IMR-90 (cell line): ENCODE data around the gene TOMM6. TPM values are rescaled to one million over a fixed set of nuclear protein-coding genes. Genes with fewer than 3 reads are reported as not detected.

Experiments
- ATAC-seq: fragments of 200-7000 bp; cut with Tn5 transposase; 2 replicates; pipeline ENCODE4 v1.9.1; 2020; ENCODE audit warnings: low read depth, mild to moderate bottlenecking, moderate library complexity
- BruUV-seq: library from RNA; stranded (reverse); fragments of 400-500 nt; replicated peaks from 2 replicates; lab custom pipeline; 2021; lab: Mats Ljungman, UMichigan
- CTCF ChIA-PET: fragments of 300-600 bp; formaldehyde crosslinking; extraction: SDS; loops from one replicate; lab custom pipeline; 2021; ENCODE audit warnings: antibody characterized with exemption; lab: Yijun Ruan, JAX
- POLR2A ChIA-PET: fragments of 300-600 bp; sonication (Branson Sonifier 250); formaldehyde crosslinking; loops from one replicate; lab custom pipeline; 2022; ENCODE audit warnings: antibody characterized with exemption; ENCODE audit not compliant: unreplicated experiment; lab: Charles Lee
- DNase-seq: peaks from one replicate; pipeline ENCODE4 v3.0.0; 2013
- H2AFZ ChIP-seq: replicated peaks from 2 replicates; pipeline ENCODE3; 2013; ENCODE audit warnings: low read length, mild to moderate bottlenecking; ENCODE audit not compliant: poor library complexity
- H2AK5ac ChIP-seq: 2 replicates; pipeline ENCODE4 v1.6.1; 2013; ENCODE audit warnings: low read depth, low read length, inconsistent platforms
- H2AK9ac ChIP-seq: replicated peaks from 2 replicates; pipeline ENCODE3; 2013; ENCODE audit warnings: mild to moderate bottlenecking, low read depth, low read length, moderate library complexity; ENCODE audit not compliant: poor library complexity
- H2BK120ac ChIP-seq: 2 replicates; pipeline ENCODE4 v1.6.1; 2013; ENCODE audit warnings: low read depth, low read length, inconsistent platforms
- H2BK15ac ChIP-seq: 3 replicates; pipeline ENCODE4 v1.6.1; 2013; ENCODE audit warnings: low read depth, low read length, inconsistent platforms
- H2BK20ac ChIP-seq: 2 replicates; pipeline ENCODE4 v1.6.1; 2013; ENCODE audit warnings: low read depth, mild to moderate bottlenecking, inconsistent platforms, low read length, moderate library complexity
- H2BK5ac ChIP-seq: 2 replicates; pipeline ENCODE4 v1.6.1; 2013; ENCODE audit warnings: mild to moderate bottlenecking, low read depth, low read length, inconsistent platforms; ENCODE audit not compliant: poor library complexity, severe bottlenecking
- H3K14ac ChIP-seq: replicated peaks from 2 replicates; pipeline ENCODE4 v1.6.1; 2013; ENCODE audit warnings: low read depth, low read length, inconsistent platforms
- H3K18ac ChIP-seq: 2 replicates; pipeline ENCODE4 v1.6.1; 2013; ENCODE audit warnings: low read depth, low read length, control low read depth
- H3K23ac ChIP-seq: 2 replicates; pipeline ENCODE4 v1.6.1; 2013; ENCODE audit warnings: low read depth, low read length, inconsistent platforms
- H3K27ac ChIP-seq: 2 replicates; pipeline ENCODE4 v1.5.1; 2013; ENCODE audit warnings: mild to moderate bottlenecking, control low read depth, low read length; ENCODE audit not compliant: insufficient read depth
- H3K27me3 ChIP-seq: 2 replicates; pipeline ENCODE4 v1.6.1; 2013; ENCODE audit warnings: low read length; ENCODE audit not compliant: control insufficient read depth, insufficient read depth
- H3K36me3 ChIP-seq: 2 replicates; pipeline ENCODE4 v1.6.1; 2013; ENCODE audit warnings: low read length, mixed read lengths; ENCODE audit not compliant: control insufficient read depth, insufficient read depth
- H3K4ac ChIP-seq: 2 replicates; pipeline ENCODE4 v1.6.1; 2013; ENCODE audit warnings: low read depth, low read length, inconsistent platforms
- H3K4me1 ChIP-seq: 2 replicates; pipeline ENCODE4 v1.6.1; 2013; ENCODE audit warnings: low read length, mixed read lengths; ENCODE audit not compliant: control insufficient read depth, insufficient read depth
- H3K4me2 ChIP-seq: 2 replicates; pipeline ENCODE4 v1.6.1; 2013; ENCODE audit warnings: low read depth, mild to moderate bottlenecking, control low read depth, low read length, moderate library complexity
- H3K4me3 ChIP-seq: 2 replicates; pipeline ENCODE4 v1.5.1; 2013; ENCODE audit warnings: low read depth, mild to moderate bottlenecking, control low read depth, low read length, moderate library complexity; ENCODE audit not compliant: insufficient read depth
- H3K56ac ChIP-seq: 2 replicates; pipeline ENCODE4 v1.6.1; 2013; ENCODE audit warnings: low read length, inconsistent platforms; ENCODE audit not compliant: insufficient read depth; ENCODE audit errors: extremely low read depth
- H3K79me1 ChIP-seq, 2 experiments: 2 replicates each; pipeline ENCODE4 v1.6.1; 2013; ENCODE audit warnings: low read length in 2 of 2, inconsistent platforms in 1 of 2, low read depth in 1 of 2
- H3K9ac ChIP-seq: 2 replicates; pipeline ENCODE4 v1.6.1; 2013; ENCODE audit warnings: low read depth, low read length, control low read depth
- H3K9me1 ChIP-seq: 2 replicates; pipeline ENCODE4 v1.6.1; 2013; ENCODE audit warnings: low read length, inconsistent platforms; ENCODE audit not compliant: insufficient read depth
- H3K9me3 ChIP-seq: 2 replicates; pipeline ENCODE4 v1.6.1; 2013; ENCODE audit warnings: low read length; ENCODE audit not compliant: control insufficient read depth, insufficient read depth
- H4K20me1 ChIP-seq: 2 replicates; pipeline ENCODE4 v1.6.1; 2013; ENCODE audit warnings: low read length, inconsistent platforms; ENCODE audit not compliant: insufficient read depth
- H4K5ac ChIP-seq: 2 replicates; pipeline ENCODE4 v1.6.1; 2013; ENCODE audit warnings: mild to moderate bottlenecking, low read depth, low read length, control low read depth
- H4K8ac ChIP-seq, 2 experiments: 2 replicates each; pipeline ENCODE4 v1.6.1; 2013; ENCODE audit warnings: low read depth in 2 of 2, low read length in 2 of 2, control low read depth in 1 of 2, inconsistent platforms in 1 of 2
- H4K91ac ChIP-seq: 2 replicates; pipeline ENCODE4 v1.6.1; 2013; ENCODE audit warnings: low read depth, low read length, inconsistent platforms; ENCODE audit not compliant: insufficient read depth
- BHLHE40 ChIP-seq: fragments of 150-350 bp; IDR thresholded peaks from 2 replicates; pipeline ENCODE4 v1.6.1; 2016; ENCODE audit warnings: mild to moderate bottlenecking, low read depth, low read length
- CEBPB ChIP-seq: IDR thresholded peaks from 2 replicates; pipeline ENCODE4 v1.6.1; 2012; ENCODE audit warnings: low read depth, low read length, improper control_type of control experiment
- CHD1 ChIP-seq: IDR thresholded peaks from 2 replicates; pipeline ENCODE4 v1.6.1; 2012; ENCODE audit warnings: low read depth, low read length, improper control_type of control experiment
- FOS ChIP-seq: fragments of 150-350 bp; IDR thresholded peaks from 2 replicates; pipeline ENCODE4 v1.6.1; 2016; ENCODE audit warnings: low read depth, low read length
- MAFK ChIP-seq: IDR thresholded peaks from 2 replicates; pipeline ENCODE4 v1.6.1; 2012; ENCODE audit warnings: low read depth, low read length, improper control_type of control experiment
- MAZ ChIP-seq: IDR thresholded peaks from 2 replicates; pipeline ENCODE4 v1.6.1; 2012; ENCODE audit warnings: low read depth, mild to moderate bottlenecking, low read length, improper control_type of control experiment, moderate library complexity, borderline replicate concordance
- MXI1 ChIP-seq: IDR thresholded peaks from 2 replicates; pipeline ENCODE4 v1.6.1; 2012; ENCODE audit warnings: low read depth, mild to moderate bottlenecking, low read length, moderate library complexity, borderline replicate concordance
- NFE2L2 ChIP-seq: fragments of 150-350 bp; IDR thresholded peaks from 2 replicates; pipeline ENCODE4 v1.6.1; 2016; ENCODE audit warnings: low read depth, mild to moderate bottlenecking, low read length
- POLR2A ChIP-seq: IDR thresholded peaks from 2 replicates; pipeline ENCODE4 v1.6.1; 2012; ENCODE audit warnings: mild to moderate bottlenecking, low read depth, low read length
- RAD21 ChIP-seq: IDR thresholded peaks from 2 replicates; pipeline ENCODE4 v1.6.1; 2012; ENCODE audit warnings: low read length, improper control_type of control experiment
- RCOR1 ChIP-seq: IDR thresholded peaks from 2 replicates; pipeline ENCODE4 v1.6.1; 2012; ENCODE audit warnings: mild to moderate bottlenecking, low read length, improper control_type of control experiment; ENCODE audit not compliant: insufficient replicate concordance
- RFX5 ChIP-seq: IDR thresholded peaks from 2 replicates; pipeline ENCODE4 v1.8.0; 2012; ENCODE audit warnings: low read depth, mild to moderate bottlenecking, low read length, moderate library complexity
- SMC3 ChIP-seq: fragments of 150-350 bp; IDR thresholded peaks from 2 replicates; pipeline ENCODE4 v1.6.1; 2016; ENCODE audit warnings: low read depth, mild to moderate bottlenecking, antibody characterized with exemption, low read length, moderate library complexity
- WGBS, 2 experiments: methylation state at CpG; one replicate each; pipeline versions ENCODE4 v1.1.5 to v1.1.7; 2013; ENCODE audit warnings: missing lambda C conversion rate in 2 of 2; ENCODE audit not compliant: insufficient read length in 1 of 2; ENCODE audit errors: extremely low coverage in 2 of 2; 5-methylcytosine and 5-hydroxymethylcytosine counted together
- dilution Hi-C: fragments of 300-500 bp; cut with HindIII; formaldehyde crosslinking; loops from one replicate; pipeline ENCODE4 v1.14.3; 2018; ENCODE audit warnings: low sequenced_read_pairs; ENCODE audit not compliant: unreplicated experiment
- in situ Hi-C: fragments of 300-500 bp; cut with MboI; formaldehyde crosslinking; loops from 3 replicates; pipeline ENCODE4 v1.14.3; 2019; ENCODE audit warnings: low sequenced_read_pairs, inconsistent platforms, mixed read lengths
- intact Hi-C: fragments of 100-400 bp; cut with micrococcal nuclease; formaldehyde crosslinking; loops from 2 replicates; pipeline ENCODE4 v1.10.0; 2022
- polyA plus RNA-seq, 3 experiments: library from polyadenylated mRNA; depleted of rRNA; stranded (reverse); fragments of >200 nt; gene quantifications; 2 replicates each; pipeline ENCODE4 v1.2.3, GENCODE V29; 2012; ENCODE audit warnings: low replicate concordance in 1 of 3
- total RNA-seq: library from RNA; depleted of rRNA; stranded (reverse); fragments of >200 nt; gene quantifications from 2 replicates; pipeline ENCODE4 v1.2.3, GENCODE V29; 2012
- TF ChIP-seq, protein P1 (sequence below): fragments of 150-350 bp; IDR thresholded peaks from 2 replicates; pipeline ENCODE4 v1.6.1; 2016; ENCODE audit warnings: low read depth, mild to moderate bottlenecking, low read length, moderate library complexity, borderline replicate concordance
- TF ChIP-seq, protein P2 (sequence below): conservative IDR thresholded peaks from 2 replicates; pipeline ENCODE4 v1.5.1; 2012; ENCODE audit warnings: mild to moderate bottlenecking, low read depth, low read length, improper control_type of control experiment
- TF ChIP-seq, protein P3 (sequence below): fragments of 150-350 bp; IDR thresholded peaks from 2 replicates; pipeline ENCODE4 v1.6.1; 2017; ENCODE audit warnings: mild to moderate bottlenecking, antibody characterized with exemption, low read length, low read depth

Gene TOMM6
- total and polyA plus RNA-seq, 2 of the 4 experiments (the other 2 are of a cell fraction), result 128 to 227 TPM

DNA sequence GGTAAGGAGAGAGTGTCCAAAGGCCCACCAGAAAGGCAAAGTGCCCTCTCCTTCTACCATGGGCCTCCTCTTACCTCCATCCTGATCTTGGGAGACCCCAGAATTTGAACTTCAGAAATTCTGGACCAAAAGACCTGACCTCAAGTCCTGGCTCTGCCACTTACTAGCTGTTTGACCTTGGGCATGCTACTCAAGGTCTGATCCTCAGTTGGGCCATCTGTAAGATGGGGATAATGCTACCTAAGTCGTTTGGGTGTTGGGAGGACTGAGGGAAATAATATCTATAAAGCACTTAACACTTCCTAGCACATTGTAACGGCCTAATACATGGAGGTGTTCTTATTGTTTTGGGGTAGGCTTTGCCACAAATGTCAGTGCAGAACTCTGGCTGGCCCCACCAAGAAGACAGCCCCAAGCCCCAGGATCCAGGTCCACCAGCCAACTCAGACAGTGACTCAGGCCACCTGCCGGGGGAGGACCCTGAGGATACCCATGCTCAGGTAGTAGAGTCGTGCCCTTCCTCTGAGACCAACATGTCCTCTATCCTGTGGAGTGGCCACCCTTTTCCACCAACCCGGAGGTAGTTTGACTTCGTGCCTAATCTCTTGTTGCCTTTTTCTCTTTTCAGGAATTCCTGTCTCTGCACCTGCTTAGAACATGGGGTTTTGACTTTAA is 4.3 kb upstream of the TOMM6 start:
- peaks cover 16% of the 10 kb centered on the region for H3K4me1 ChIP-seq
- no peak overlapping the region for H3K4me2 ChIP-seq
- H3K27ac ChIP-seq, result no peak overlapping the region
- CTCF ChIA-PET, result no interaction called here
- no peak overlapping the region for H2BK5ac ChIP-seq
- H3K4ac ChIP-seq, result no peak overlapping the region
- H3K79me1 ChIP-seq, result peaks cover 15 to 41% of the 10 kb centered on the region in 2 experiments
- DNase-seq (no peak), ATAC-seq (no peak)
- H4K20me1 ChIP-seq, result no peaks in the 10 kb centered on the region
- no peaks in the 10 kb centered on the region for H3K36me3 ChIP-seq
- dilution Hi-C loops (no loop called here), in situ Hi-C loops (loop anchor here (5.0 to 10.0 kb wide), 2 partner anchors 152 to 264 kb away; no protein-coding TSS in a partner anchor), intact Hi-C loops (loop anchor here (5.0 to 10.0 kb wide), 3 partner anchors 154 to 432 kb away; partner anchors contain the start of gene MRPS10)
- no peak overlapping the region for H2AK9ac ChIP-seq
- no peak overlapping the region for H2BK20ac ChIP-seq
- WGBS, 2 experiments, result 100% methylated on average over 1 of the region's 6 CpGs; no CpG with 5 or more reads in 1 of the 2 experiments
- H3K56ac ChIP-seq, result no peak overlapping the region
- no TSS peak for BruUV-seq
- no peak overlapping the region for H4K8ac ChIP-seq
- no peak overlapping the region for H3K23ac ChIP-seq
- TF ChIP-seq MAFK (no peak), FOS (no peak), POLR2A (no peak), CHD1 (no peak), MAZ (no peak), RCOR1 (no peak), NFE2L2 (no peak), CEBPB (no peak), SMC3 (no peak), RFX5 (no peak), RAD21 (no peak), MXI1 (no peak), BHLHE40 (no peak)
- TF ChIP-seq, protein P1, sequence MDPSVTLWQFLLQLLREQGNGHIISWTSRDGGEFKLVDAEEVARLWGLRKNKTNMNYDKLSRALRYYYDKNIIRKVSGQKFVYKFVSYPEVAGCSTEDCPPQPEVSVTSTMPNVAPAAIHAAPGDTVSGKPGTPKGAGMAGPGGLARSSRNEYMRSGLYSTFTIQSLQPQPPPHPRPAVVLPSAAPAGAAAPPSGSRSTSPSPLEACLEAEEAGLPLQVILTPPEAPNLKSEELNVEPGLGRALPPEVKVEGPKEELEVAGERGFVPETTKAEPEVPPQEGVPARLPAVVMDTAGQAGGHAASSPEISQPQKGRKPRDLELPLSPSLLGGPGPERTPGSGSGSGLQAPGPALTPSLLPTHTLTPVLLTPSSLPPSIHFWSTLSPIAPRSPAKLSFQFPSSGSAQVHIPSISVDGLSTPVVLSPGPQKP, result no peak
- TF ChIP-seq, protein P2, sequence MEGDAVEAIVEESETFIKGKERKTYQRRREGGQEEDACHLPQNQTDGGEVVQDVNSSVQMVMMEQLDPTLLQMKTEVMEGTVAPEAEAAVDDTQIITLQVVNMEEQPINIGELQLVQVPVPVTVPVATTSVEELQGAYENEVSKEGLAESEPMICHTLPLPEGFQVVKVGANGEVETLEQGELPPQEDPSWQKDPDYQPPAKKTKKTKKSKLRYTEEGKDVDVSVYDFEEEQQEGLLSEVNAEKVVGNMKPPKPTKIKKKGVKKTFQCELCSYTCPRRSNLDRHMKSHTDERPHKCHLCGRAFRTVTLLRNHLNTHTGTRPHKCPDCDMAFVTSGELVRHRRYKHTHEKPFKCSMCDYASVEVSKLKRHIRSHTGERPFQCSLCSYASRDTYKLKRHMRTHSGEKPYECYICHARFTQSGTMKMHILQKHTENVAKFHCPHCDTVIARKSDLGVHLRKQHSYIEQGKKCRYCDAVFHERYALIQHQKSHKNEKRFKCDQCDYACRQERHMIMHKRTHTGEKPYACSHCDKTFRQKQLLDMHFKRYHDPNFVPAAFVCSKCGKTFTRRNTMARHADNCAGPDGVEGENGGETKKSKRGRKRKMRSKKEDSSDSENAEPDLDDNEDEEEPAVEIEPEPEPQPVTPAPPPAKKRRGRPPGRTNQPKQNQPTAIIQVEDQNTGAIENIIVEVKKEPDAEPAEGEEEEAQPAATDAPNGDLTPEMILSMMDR, result no peak
- TF ChIP-seq, protein P3, sequence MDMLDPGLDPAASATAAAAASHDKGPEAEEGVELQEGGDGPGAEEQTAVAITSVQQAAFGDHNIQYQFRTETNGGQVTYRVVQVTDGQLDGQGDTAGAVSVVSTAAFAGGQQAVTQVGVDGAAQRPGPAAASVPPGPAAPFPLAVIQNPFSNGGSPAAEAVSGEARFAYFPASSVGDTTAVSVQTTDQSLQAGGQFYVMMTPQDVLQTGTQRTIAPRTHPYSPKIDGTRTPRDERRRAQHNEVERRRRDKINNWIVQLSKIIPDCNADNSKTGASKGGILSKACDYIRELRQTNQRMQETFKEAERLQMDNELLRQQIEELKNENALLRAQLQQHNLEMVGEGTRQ, result no peak
- no peak overlapping the region for H3K14ac ChIP-seq
- H4K5ac ChIP-seq, result no peak overlapping the region
- no peak overlapping the region for H3K4me3 ChIP-seq
- H2BK120ac ChIP-seq, result no peak overlapping the region
- no peak overlapping the region for H2BK15ac ChIP-seq
- POLR2A ChIA-PET, result no interaction called here
- no peak overlapping the region for H2AK5ac ChIP-seq
- no peaks in the 10 kb centered on the region for H3K9me3 ChIP-seq
- H3K18ac ChIP-seq, result no peak overlapping the region
- H3K9ac ChIP-seq, result no peak overlapping the region
- H4K91ac ChIP-seq, result no peak overlapping the region
- no peaks in the 10 kb centered on the region for H3K27me3 ChIP-seq
- no peaks in the 10 kb centered on the region; the same call in 1 of the 2 replicates for H3K9me1 ChIP-seq
- H2AFZ ChIP-seq, result no peak overlapping the region
